Progenitor cell of endocrine pancreas (in vitro differentiated cells): ENCODE measurements around the gene SLC25A31. TPM values are rescaled to one million over a fixed set of nuclear protein-coding genes. Genes with fewer than 3 reads are reported as not detected.
A peak's percentile ranks its signal among the peaks of the same experiment; 100 is the strongest.

Experiments used
- DNase-seq: peaks from one replicate; pipeline ENCODE4 v3.0.0; 2021; ENCODE audit warnings: low spot score; ENCODE audit not compliant: unreplicated experiment
- H3K27ac Mint-ChIP-seq: 2 replicates; pipeline ENCODE4 v1.8.0; 2021; ENCODE audit warnings: mild to moderate bottlenecking, moderate library complexity, mixed read lengths
- H3K27me3 Mint-ChIP-seq: 2 replicates; pipeline ENCODE4 v1.8.0; 2021; ENCODE audit warnings: mixed read lengths
- H3K36me3 Mint-ChIP-seq: 2 replicates; pipeline ENCODE4 v1.8.0; 2022; ENCODE audit warnings: mixed read lengths; ENCODE audit not compliant: insufficient read depth
- H3K4me1 Mint-ChIP-seq: 2 replicates; pipeline ENCODE4 v1.8.0; 2021; ENCODE audit warnings: low read depth, mixed read lengths
- H3K4me3 Mint-ChIP-seq: 2 replicates; pipeline ENCODE4 v1.8.0; 2021; ENCODE audit warnings: low read depth, mild to moderate bottlenecking, moderate library complexity, mixed read lengths
- H3K9me3 Mint-ChIP-seq: 2 replicates; pipeline ENCODE4 v1.8.0; 2021; ENCODE audit warnings: low read depth, mixed read lengths
- CTCF ChIP-seq: fragments of 200-600 bp; sonication (generic); IDR thresholded peaks from one replicate; pipeline ENCODE4 v1.5.0; 2021; ENCODE audit warnings: antibody characterized with exemption, mild to moderate bottlenecking; ENCODE audit not compliant: unreplicated experiment
- total RNA-seq: library from RNA; stranded (reverse); gene quantifications from 2 replicates; pipeline ENCODE4 v1.2.1, GENCODE V29; 2021

SLC25A31 gene
- total RNA-seq, 1 donor from 2014 or later: not detected

- H3K4me3 Mint-ChIP-seq: no peak overlapping the region
- H3K27me3 Mint-ChIP-seq: no peaks in the 10 kb centered on the region
Observed at GRCh38 chr4:127708985-127709384, 21.2 kb upstream of the SLC25A31 start.

GRCh38 chr4:127709456-127709855 lies 20.7 kb upstream of the SLC25A31 start:
- TF ChIP-seq CTCF: no peak
- DNase-seq: no peak
- Mint-ChIP-seq H3K9me3 (no peaks in the 10 kb centered on the region), H3K27me3 (no peaks in the 10 kb centered on the region), H3K4me1 (peaks cover 2% of the 10 kb centered on the region), H3K27ac (no peak overlapping the region), H3K4me3 (no peak overlapping the region), H3K36me3 (peaks cover 23% of the 10 kb centered on the region)

More at GRCh38 chr4:127708985-127709384, 21.2 kb upstream of the SLC25A31 start:
- peak overlapping the region; percentile 83 for H3K27ac Mint-ChIP-seq
- DNase-seq: no peak
- peaks cover 23% of the 10 kb centered on the region for H3K36me3 Mint-ChIP-seq
- no peaks in the 10 kb centered on the region for H3K9me3 Mint-ChIP-seq
- peaks cover 2% of the 10 kb centered on the region for H3K4me1 Mint-ChIP-seq
- no peak for TF ChIP-seq CTCF

DNA sequence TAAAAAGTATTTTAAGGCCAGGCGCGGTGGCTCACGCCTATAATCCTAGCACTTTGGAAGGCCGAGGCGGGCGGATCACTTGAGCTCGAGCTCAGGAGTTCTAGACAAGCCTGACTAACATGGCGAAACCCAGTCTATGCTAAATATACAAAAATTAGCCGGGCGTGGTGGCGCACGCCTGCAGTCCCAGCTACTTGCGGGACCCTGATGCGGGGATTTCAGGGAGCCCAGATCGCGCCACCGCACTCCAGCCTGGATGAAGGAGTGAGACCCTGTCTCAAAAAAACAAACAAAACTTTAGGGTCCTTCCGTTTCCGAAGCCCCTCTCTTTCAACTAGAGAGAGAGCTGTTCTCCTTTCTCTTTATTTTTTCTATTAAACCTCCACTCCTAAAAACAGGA lies 1.2 kb downstream of the SLC25A31 start:
- Mint-ChIP-seq H3K27ac (no peak overlapping the region), H3K4me3 (no peak overlapping the region), H3K4me1 (no peaks in the 10 kb centered on the region), H3K27me3 (no peaks in the 10 kb centered on the region), H3K36me3 (peaks cover 2% of the 10 kb centered on the region), H3K9me3 (no peaks in the 10 kb centered on the region)
- DNase-seq: no peak
- TF ChIP-seq CTCF: no peak

DNA sequence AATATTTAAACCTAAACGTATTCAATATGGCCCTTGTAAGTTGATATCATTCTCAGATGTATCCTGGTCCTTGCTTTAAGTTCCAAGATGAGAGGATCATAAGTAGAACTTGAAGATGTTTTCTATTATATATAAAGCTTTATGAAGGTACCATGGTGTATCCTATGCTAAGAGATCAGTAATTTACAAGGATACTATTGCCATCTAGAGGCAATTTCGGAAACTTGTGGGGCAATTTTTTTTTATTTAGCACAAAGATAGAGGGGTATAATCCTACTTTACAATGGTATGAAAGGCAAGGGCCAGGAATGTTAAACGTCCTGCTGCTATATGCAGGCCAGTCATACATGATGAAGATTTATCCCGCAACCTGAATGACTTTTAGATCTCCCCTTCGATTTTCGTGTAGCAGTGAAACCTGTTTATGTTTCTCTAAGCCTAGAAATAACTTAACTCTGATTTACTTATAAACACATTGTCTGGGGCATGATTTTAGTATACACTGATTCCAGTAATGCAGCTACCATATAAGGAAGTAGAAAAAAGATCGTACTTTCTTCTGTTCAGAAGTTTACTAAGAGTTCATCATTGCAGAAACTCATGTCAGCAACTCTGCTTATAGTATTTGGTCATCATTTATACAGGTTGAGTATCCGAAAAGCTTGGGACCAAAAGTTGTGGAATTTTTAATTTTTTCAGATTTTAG lies 2.6 kb downstream of the SLC25A31 start:
- no peak for DNase-seq
- H3K9me3 Mint-ChIP-seq: no peaks in the 10 kb centered on the region
- no peak overlapping the region for H3K27ac Mint-ChIP-seq
- H3K4me1 Mint-ChIP-seq: no peaks in the 10 kb centered on the region
- TF ChIP-seq CTCF: peak; percentile 61
- no peaks in the 10 kb centered on the region for H3K27me3 Mint-ChIP-seq
- no peak overlapping the region for H3K4me3 Mint-ChIP-seq
- no peaks in the 10 kb centered on the region for H3K36me3 Mint-ChIP-seq

GRCh38 chr4:127734976-127735375 lies 4.8 kb downstream of the SLC25A31 start:
- Mint-ChIP-seq H3K9me3 (no peaks in the 10 kb centered on the region), H3K4me1 (no peaks in the 10 kb centered on the region), H3K36me3 (no peaks in the 10 kb centered on the region), H3K4me3 (no peak overlapping the region), H3K27me3 (no peaks in the 10 kb centered on the region), H3K27ac (no peak overlapping the region)
- no peak for TF ChIP-seq CTCF
- DNase-seq: no peak
